Ramos (cell line): ENCODE measurements around the gene ASXL1.
"Not testable (repeated sequence)": the region's sequence is repeated elsewhere in the genome, so short reads cannot be mapped to it uniquely, and the experiment has no call there.

ENCODE experiments used
- in situ Hi-C: fragments of 300-500 bp; cut with MboI; formaldehyde crosslinking; loops from one replicate; pipeline ENCODE4 v1.14.3; 2022; ENCODE audit warnings: low sequenced_read_pairs; ENCODE audit not compliant: unreplicated experiment

Gene ASXL1

DNA sequence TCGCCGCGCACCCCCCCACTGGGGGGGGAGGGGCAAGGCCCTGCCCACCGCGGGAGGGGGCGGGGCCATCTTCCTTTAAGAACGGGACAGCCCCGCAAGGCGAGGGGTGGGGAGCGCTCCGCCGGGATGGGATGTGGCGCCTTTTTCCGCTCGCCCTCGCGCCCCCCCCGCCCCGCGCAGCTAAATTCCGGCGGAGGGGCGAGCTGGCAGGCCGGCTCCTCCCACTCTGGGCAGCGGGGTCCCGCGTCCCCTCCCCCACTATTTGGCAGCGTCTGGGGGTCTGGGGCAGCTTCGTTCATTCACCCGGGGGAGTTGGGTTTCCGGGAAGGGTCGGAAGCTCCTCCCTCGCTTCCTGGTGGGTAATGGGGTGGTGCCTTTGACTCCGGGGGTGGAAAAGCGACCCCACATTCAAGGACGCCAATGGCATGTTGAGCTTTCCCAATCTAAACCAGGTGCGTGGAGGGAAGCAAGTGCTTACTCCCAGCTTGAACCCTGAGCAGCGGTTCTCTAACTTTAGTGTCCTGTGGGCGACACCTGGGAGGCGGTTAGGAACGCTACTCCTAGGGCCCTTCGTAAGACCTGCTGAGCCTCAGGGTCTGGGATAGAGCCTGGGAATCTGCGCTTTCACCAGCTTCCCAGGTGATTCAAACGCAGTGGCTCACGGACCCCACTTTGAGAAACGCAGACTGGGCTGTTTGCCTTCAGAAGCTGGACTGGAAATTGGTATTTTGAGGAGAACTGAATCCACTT, 927 bp downstream of the ASXL1 start:
- in situ Hi-C loops = no loop called here

DNA sequence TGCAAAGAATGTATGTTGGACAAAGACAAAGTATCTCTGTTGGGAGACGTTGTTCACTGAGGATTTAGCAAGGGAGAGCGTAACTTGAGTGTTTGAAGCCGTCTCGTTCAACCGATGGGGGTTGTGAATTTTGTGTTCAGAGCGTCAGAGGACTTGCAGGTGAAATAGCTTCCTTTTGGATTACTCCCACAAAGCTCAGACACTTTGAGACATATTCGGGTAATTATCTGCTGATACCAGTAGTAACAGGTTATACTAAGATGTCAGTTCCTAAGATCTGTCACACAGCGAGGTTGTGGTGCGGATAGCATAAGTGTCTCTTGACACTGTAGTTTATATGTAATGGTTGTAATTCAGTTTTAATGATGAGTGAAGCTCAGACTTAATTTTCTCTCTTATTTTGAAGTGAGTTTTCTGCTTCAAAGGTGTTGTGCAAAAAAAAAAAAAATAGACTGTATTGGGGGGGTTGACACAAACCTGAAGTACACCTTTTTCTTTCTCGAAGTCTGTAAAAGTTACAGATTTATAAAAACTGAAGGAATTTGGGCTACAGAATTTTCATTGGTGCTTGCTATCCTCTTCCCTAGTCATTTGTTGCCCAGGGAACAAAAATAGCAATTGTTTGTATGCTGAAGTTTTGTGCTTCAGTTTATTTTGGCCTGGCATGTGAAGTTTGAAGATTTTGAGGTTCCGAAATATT, 1.7 kb downstream of the ASXL1 start:
- in situ Hi-C loops = no loop called here

DNA sequence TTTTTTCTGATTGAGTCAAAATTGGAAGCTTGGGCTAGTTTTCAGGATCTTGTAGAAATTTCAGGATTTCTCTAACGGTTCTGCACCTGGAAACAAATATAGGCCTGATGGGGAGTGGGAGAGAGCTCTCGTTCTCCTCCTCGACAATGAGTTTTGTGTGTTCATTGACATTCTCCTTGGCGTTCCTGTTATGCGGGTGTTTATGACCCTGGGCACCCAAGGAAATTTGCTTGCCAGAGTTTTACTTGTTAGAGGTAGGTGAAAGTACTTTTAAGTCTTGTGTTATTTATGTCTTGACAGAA, 2.2 kb downstream of the ASXL1 start:
- in situ Hi-C loops = no loop called here

DNA sequence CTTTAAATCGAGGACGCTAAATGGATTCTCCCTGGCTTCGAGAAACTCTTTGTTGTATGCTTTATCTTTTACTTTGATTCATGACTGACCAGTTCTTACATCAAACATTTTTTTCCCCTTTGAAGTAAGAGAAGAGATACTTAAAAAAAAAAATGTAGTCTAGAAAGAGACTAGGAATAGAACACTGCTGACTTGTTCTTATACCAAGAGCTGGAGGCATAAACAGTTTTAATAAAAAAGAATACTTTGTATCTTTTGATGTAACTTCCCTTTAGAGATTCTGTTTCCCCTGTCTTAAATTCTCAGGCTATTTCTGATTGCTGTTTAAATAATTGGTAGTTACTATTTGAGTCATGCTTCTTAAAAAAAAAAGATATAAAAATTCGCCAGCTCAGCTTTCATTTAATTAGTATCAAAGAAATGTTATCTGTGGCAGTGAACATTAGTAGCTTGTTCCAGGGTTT, 4.8 kb downstream of the ASXL1 start:
- in situ Hi-C loops = no loop called here

DNA sequence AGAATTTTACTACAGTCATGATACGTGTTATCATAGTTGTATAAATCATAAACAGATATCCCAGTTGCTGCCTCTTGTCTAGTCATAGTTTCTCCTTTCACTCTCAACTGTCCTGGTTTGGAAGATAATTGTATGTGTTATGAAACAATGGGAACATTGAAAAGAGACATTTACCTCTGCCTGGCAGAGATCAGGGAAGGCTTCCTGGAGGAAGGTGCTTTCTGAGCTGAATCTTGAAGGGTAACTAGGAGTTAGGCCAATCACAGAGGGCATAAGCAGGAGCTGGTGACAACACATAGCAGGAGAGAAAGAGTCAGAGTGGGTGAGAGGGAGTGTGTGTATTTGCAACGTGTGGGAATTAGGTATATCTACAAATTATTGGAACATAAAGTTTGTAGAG, 5.4 kb downstream of the ASXL1 start:
- in situ Hi-C loops = no loop called here

DNA sequence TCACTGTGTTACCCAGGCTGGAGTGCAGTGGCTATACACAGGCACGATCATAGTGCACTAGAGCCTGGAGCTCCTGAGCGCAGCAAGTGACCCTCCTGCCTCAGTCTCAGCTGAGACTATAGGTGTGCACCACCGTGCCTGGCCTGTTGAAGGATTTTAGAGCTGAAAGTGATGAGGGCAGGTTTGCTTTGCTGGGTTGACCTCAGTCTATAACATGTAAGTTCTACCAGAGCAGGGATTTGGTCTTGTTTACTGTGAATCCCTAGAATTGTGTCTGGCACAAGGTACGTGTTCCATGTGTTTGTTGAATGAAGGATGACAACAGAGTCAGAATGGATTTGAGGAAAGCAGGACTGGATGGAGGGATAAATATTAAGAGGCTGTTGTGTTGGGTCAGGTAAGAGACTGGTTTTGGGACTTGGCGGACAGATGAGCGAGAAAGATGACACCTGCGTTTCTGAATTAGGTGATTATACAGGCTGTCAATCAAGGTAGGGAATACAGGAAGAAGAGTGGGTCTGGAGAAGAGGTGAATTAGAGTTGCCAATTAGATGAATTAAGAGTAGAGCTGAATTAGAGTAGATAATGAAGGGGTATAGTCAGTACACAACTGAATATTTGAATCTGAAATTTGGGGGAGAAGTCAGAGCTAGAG, 6.5 kb downstream of the ASXL1 start:
- in situ Hi-C loops = no loop called here

DNA sequence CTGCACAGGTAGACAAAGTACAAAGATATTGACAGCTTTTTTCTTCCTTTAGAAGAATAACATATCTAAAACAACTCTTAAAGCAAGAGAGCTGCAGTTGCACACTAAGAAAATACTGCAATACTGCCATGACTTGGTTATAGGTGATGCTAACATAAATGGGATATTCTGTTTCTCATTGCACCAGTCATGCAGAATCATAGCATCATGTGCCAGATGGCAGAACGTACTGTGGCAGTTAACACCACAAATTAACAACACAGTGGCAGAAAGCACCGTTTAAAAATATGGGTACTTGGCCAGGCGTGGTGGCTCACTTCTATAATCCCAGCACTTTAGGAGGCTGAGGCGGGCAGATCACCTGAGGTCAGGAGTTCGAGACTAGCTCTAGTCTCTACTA, 7.4 kb downstream of the ASXL1 start:
- in situ Hi-C loops = no loop called here

DNA sequence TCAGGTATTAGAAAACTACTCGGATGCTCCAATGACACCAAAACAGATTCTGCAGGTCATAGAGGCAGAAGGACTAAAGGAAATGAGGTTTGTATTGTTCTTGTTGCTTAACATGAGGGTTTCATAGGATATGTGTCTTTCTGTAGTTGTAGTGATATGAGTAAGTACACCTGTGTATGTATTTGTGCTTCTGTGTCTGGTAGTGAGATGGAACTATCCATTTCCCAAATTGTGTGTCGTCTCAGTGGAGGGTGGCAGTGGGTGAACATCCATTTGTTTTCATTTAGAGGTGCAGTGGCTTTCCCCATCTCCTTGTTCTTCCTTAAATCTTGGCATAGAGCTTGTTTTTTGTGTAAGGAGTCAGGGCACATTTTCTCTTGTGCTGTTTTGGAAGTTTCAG, 8.2 kb downstream of the ASXL1 start:
- in situ Hi-C loops = no loop called here

DNA sequence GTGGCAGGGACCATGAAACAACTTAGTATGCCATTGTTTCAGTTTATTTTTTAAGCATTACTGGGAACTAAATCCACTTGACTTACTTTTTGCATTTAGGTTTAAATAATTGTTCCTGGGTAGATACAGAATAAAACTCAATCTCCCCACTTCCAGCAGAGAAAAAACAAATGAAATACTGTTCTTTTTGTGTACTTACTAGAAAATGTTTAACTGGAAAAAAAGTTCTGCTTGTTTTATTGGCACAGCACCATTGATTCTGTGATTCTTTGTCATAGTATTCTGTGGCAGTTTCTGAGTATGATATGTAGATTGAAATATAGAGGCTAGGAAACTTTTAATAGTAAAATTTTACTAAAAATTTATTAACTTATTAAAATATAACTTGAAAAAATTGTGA, 10.2 kb downstream of the ASXL1 start:
- in situ Hi-C loops = no loop called here

DNA sequence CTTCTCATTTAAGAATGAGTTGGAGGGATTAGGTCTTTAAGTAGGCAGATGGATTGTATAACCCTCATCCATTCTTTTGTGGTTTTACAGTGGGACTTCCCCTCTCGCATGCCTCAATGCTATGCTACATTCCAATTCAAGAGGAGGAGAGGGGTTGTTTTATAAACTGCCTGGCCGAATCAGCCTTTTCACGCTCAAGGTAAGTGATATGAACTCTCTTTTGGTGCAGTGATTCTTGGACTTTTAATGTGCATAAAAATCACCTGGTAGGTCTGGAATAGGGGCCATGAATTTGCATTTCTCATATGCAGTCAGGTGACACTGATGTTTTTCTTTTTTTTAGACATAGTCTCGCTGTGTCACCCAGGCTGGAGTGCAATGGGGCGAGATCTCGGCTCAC, 10.8 kb downstream of the ASXL1 start:
- in situ Hi-C loops = no loop called here

DNA sequence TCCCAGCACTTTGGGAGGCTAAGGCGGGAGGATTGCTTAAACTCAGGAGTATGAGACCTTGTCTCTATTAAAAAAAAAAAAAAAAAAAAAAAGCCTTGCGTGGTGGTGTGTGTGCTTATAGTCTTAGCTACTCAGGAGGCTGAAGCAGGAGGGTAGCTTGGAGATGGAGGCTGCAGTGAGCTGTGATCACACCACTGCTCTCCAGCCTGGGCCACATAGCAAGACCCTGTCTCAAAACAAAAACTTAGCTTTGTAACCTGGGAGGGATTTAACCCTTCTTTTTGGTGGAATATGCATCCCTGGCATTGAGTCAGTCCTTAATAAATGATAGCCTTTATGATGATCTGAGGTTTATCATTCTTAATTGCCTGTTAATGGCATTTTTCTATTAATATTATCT, 12.8 kb downstream of the ASXL1 start:
- in situ Hi-C loops = no loop called here

DNA sequence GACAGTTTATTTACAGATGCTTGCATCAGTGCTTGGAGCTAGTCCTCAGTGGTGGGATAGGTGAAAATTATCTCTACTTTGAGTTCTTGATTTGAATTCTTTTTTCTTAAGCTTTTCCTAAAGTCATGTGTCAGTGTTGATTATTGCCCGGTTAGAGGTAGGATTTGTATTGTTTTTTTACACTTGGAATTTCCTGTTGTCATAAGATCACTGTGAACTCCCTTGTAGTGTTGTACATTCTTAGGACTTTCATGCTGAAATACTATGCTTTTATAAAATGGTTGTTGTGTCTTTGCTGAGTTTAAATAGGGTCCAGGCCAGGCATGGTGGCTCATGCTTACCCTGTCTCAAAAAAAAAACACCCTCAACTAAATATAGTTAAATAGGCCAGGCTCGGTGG, 20.3 kb downstream of the ASXL1 start:
- in situ Hi-C loops = no loop called here

DNA sequence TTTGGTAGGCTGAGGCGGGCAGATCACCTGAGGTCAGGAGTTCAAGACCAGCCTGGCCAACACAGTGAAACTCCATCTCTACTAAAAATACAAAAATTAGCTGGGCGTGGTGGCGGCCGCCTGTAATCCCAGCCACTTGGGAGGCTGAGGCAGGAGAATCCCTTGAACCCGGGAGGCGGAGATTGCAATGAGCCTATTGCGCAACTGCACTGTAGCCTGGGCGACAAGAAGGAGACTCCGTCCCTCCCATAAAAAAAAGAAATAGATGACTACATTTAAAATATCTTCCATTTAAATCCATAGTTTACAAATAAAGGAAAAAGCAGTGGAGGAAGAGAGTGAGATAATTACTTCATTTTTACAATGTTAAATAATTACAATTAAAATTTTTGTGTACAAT, 21.9 kb downstream of the ASXL1 start:
- in situ Hi-C loops = not testable (repeated sequence)

DNA sequence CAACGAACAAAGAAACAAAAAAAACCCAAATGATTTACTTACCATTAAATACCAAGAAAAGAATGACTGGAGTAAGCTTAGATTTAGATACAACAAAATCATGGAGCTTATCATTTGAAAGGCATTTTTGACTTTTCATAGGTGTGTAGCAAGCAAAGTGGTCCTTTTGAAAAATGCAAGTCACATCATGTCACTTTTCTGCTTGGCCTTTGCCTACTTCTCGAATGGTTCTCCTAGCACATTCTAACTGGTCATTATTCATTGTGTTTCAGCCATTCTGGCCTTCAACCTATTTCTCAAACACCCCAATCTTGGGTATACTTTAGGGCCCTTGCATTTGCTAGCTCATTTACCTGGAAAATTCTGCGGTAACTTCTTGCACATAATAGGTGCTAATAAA, 22.6 kb downstream of the ASXL1 start:
- in situ Hi-C loops = no loop called here

DNA sequence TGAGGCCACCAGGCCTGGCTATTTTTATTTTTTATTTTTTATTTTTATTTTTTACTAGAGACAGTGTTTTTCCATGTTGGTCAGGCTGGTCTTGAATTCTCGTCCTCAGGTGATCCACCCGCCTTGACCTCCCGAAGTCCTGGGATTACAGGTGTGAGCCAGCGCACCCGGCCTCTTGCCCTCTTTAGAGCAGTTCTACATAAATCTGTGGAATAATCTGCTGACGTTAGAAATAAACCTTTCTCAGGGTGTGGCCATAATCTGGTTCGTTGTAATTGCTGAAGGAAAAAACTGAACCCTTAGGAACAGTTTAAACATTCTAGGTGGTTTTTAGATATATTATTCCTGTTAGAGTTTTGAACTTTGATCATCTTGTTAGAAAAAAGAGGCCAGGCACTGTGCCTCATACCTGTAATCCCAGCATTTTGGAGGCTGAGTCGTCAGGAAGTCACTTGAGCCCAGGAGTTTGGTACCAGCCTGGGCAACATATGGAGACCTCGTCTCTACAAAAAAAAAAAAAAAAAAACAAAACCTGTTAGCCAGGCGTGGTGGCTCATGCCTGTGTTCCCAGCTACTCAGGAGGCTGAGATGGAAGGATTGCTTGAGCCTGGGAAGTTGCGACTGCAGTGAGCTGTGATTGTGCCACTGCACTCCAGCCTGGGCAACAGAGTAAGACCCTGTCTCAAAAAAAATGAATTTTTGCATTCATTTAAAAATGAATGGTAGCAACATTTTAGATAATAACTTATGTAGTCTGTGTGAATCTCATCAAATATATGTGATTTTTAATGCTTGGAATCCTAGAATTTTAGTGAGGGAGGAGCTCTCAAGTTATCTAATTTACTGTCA, 24.2 kb downstream of the ASXL1 start:
- in situ Hi-C loops = no loop called here

DNA sequence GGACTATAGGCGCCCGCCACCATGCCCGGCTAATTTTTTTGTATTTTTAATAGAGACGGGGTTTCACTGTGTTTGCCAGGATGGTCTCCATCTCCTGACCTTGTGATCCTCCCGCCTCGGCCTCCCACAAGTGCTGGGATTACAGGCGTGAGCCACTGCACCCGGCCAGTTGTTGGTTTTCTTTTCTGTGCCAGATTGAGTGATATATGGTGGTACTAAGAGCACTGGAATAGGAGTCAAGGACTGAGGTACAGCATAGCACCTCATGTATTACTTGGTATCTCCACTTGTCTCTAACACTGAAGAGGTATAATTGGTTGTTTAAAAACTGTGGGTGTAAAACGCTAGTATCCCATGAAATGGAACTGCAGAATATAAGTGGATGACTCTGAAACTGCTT, 25.3 kb downstream of the ASXL1 start:
- in situ Hi-C loops = not testable (repeated sequence)

DNA sequence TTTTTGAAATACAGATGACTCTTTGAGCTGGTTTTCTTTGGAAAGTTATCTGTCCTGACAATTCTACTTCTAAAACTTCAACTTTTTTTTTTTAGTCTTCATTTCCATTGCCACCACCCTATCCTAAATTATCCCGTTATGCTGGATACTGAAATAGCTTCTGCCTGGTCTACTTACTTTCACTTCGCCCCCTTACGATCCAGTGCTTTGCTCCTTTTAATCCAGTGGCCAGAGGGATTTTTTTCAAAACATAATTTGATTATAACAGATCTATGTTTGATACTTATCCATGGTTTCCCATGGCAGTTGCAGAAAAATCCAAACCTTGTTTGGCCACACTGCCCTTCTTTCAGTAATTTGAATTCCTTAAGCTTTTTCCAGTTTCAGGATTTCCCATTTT, 27.4 kb downstream of the ASXL1 start:
- in situ Hi-C loops = no loop called here

DNA sequence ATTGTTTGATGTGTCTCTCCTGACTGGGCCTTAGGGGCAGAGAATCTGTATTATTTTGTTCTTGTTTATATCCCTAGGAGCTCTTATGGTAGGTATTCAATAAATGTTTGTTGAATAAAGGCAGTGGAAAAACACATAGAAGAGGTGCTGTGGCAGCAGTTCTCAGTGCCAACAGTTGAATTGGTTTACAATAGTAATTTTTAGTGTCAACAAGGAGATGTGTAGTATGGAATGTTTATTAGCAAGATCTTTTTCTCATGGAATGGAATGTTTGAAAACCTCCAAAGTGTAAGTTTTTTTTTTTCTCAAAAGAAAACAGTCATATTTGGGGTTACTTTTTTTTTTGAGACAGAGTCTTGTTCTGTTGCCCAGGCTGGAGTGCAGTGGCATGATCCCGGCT, 28.0 kb downstream of the ASXL1 start:
- in situ Hi-C loops = no loop called here

DNA sequence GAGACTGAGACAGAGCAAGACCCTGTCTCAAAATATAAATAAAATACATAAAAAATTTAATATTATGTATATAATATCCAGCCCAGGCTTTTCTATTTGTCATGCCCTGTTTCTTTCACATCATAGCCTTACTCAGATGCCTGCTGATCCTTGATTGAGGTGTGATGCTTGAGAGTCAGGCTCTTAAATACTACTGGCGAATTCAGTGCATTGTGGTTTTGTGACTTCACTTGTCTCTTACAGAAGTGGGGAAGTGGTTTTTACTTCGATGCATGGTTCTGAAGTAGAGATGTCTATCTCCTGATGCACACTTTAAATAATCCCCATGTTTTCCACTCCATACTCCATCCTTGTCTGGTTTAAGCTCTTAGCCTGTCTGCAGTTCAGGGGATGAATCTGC, 29.1 kb downstream of the ASXL1 start:
- in situ Hi-C loops = no loop called here

DNA sequence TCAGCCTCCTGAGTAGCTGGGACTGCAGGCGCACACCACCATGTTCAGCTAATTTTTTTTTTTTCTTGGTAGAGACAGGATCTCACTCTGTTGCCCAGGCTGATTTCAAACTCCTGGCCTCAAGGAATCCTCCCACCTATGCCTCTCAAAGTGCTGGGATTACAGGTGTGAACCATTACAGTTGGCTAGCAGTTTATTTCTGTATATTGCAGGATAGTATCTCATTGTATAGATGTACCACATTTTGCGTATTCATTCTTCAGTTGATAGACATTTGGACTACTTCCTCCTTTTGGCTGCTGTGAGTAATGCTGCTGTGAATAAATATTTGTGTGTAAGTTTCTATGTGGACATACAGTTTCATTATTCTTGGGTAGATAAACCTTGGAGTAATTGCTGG, 32.9 kb downstream of the ASXL1 start:
- in situ Hi-C loops = no loop called here

DNA sequence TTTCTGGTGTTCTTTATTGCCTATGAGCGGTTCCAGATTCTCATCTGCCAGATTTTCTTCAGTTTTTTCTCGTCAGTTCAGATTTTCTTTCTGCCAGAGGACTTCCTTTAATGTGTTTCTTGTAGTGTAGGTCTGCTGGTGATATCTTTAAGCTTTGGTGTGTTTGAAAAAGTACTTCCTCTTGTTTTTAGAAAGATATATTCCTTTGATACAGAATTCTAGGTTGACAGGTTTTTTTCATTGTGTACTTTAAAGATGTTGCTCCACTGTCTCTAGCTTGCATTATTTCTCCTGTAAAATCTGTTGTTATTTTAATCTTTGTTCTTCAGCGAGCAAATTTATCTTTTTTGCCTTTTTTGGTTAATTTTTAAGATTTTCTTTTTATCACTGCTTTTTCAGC, 36.9 kb downstream of the ASXL1 start:
- in situ Hi-C loops = no loop called here
